DOHH2 (cell line): ENCODE results near the gene SFPQ.

Source experiments
- EZH2phosphoT487 ChIP-seq: fragments of 200-600 bp; sonication (generic); IDR thresholded peaks from 2 replicates; pipeline ENCODE4 v1.6.1; 2017; ENCODE audit warnings: borderline replicate concordance, mild to moderate bottlenecking, antibody characterized with exemption, low read length, moderate library complexity, mixed read lengths
- TF ChIP-seq, protein P1 (sequence below): fragments of 200-600 bp; sonication (generic); IDR thresholded peaks from one replicate; pipeline ENCODE4 v1.5.1; 2014; ENCODE audit warnings: antibody characterized with exemption, mild to moderate bottlenecking, low read depth, low read length; ENCODE audit not compliant: poor library complexity, severe bottlenecking

GRCh38 chr1:35136780-35137179, 56.2 kb downstream of the SFPQ start:
- TF ChIP-seq, protein P1, sequence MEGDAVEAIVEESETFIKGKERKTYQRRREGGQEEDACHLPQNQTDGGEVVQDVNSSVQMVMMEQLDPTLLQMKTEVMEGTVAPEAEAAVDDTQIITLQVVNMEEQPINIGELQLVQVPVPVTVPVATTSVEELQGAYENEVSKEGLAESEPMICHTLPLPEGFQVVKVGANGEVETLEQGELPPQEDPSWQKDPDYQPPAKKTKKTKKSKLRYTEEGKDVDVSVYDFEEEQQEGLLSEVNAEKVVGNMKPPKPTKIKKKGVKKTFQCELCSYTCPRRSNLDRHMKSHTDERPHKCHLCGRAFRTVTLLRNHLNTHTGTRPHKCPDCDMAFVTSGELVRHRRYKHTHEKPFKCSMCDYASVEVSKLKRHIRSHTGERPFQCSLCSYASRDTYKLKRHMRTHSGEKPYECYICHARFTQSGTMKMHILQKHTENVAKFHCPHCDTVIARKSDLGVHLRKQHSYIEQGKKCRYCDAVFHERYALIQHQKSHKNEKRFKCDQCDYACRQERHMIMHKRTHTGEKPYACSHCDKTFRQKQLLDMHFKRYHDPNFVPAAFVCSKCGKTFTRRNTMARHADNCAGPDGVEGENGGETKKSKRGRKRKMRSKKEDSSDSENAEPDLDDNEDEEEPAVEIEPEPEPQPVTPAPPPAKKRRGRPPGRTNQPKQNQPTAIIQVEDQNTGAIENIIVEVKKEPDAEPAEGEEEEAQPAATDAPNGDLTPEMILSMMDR, result no peak
- no peak for TF ChIP-seq EZH2phosphoT487
